ENCODE data around the gene PRELID1.

GRCh38 chr5:177300236-177300880 is 3.2 kb upstream of the PRELID1 start:
- TF ChIP-seq, protein P1, sequence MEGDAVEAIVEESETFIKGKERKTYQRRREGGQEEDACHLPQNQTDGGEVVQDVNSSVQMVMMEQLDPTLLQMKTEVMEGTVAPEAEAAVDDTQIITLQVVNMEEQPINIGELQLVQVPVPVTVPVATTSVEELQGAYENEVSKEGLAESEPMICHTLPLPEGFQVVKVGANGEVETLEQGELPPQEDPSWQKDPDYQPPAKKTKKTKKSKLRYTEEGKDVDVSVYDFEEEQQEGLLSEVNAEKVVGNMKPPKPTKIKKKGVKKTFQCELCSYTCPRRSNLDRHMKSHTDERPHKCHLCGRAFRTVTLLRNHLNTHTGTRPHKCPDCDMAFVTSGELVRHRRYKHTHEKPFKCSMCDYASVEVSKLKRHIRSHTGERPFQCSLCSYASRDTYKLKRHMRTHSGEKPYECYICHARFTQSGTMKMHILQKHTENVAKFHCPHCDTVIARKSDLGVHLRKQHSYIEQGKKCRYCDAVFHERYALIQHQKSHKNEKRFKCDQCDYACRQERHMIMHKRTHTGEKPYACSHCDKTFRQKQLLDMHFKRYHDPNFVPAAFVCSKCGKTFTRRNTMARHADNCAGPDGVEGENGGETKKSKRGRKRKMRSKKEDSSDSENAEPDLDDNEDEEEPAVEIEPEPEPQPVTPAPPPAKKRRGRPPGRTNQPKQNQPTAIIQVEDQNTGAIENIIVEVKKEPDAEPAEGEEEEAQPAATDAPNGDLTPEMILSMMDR (IDR thresholded peaks at IDR 0.05) = no peak
- peak in 2 of 4 donors; percentile 24 to 58 for TF ChIP-seq POLR2AphosphoS5 (IDR thresholded peaks at IDR 0.05)

Data from sigmoid colon (tissue), 4 donors.